Measurements from ENCODE around the gene TTC33.
"Not testable (repeated sequence)": the region's sequence is repeated elsewhere in the genome, so short reads cannot be mapped to it uniquely, and the experiment has no call there.

TTC33 gene

DNA sequence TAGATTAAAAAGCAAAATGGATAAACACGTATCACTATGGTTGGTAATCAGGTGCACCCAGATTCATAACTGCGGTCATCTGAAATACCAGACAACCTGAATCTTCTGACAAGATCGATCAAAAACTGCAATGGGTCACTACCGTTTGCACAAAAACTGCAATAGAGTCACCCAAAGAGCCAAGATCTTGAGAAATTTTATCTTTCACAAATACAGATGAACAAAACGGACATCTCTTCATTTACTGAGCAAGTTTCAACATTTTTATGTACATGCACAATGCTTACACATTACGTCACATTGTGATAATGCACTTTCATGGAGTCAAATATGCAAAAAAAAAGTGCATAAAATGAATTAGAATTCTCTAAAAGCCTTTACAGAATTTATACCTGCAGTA is 23.8 kb upstream of the TTC33 start:
- DNase-seq = no peak

GRCh38 chr5:40778133-40778532 is 22.4 kb upstream of the TTC33 start:
- DNase-seq = no peak

- no peak for DNase-seq
Observed at GRCh38 chr5:40776658-40776977, 20.9 kb upstream of the TTC33 start.

DNA sequence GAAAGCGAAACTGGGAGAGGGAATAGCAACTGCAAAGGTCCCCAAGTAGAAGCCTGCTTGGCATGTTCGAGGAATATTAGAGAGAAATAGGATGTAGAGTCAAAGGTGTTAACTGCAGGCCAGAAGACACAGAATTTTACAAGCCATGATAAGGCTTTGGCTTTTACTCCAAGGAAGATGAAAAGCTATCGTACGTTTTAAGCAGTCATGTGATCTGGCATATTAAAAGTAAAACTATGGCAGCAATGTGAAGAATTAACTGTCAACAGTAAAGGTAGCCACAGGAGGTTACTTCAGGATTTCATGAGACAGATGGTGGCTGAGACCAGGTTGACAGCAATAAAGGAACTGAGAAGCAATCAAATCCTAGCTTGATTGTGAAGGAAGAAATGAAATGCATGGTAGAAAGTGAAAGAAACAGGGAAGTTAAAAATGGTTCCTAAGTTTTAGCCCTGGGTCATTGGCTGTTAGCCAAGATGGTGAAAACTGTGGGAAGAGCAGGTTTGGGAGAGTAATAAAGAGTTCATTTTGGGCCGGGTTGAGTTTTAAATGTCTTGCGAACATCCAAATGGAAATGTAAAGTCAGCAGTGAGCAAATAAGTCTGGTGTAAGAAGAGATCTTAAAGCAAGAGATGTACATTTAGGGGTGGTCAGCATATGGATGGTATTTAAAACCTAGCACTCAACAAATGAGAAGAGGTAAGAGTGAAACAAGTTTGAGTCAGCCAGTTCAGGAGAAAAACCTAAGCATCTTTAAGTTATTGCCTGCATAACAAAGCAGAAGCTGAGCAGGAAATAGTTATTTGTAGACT is 20.3 kb upstream of the TTC33 start:
- no peak for DNase-seq

GRCh38 chr5:40775085-40775845 is 19.5 kb upstream of the TTC33 start:
- no peak for DNase-seq

DNA sequence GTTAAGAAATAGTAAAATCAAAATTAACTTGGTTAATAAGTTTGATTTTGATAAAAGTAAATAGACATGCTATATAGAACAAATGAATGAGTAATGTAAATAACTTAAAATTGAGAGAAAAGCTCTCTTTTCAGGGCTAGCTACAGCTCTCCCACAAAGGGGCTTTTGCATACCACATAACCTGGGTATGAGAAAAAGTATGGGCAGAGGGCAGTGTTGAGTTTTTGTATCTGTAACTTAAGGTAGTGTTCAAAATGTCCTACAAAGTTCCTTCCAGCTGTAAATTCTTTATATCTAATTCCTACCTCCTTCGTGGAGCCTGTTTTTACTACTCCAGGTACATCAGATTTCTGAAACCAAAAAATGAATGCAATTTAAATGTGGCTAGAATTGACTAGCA is 18.9 kb upstream of the TTC33 start:
- no peak for DNase-seq

- no peak for DNase-seq
Observed at GRCh38 chr5:40770764-40771163, 15.0 kb upstream of the TTC33 start.

- DNase-seq = no peak
Observed at GRCh38 chr5:40762705-40763104, 6.9 kb upstream of the TTC33 start.

GRCh38 chr5:40757400-40757799 is 1.6 kb upstream of the TTC33 start:
- DNase-seq = no peak

- DNase-seq = peak; percentile 84
Observed at GRCh38 chr5:40755093-40755406, 711 bp downstream of the TTC33 start.

DNA sequence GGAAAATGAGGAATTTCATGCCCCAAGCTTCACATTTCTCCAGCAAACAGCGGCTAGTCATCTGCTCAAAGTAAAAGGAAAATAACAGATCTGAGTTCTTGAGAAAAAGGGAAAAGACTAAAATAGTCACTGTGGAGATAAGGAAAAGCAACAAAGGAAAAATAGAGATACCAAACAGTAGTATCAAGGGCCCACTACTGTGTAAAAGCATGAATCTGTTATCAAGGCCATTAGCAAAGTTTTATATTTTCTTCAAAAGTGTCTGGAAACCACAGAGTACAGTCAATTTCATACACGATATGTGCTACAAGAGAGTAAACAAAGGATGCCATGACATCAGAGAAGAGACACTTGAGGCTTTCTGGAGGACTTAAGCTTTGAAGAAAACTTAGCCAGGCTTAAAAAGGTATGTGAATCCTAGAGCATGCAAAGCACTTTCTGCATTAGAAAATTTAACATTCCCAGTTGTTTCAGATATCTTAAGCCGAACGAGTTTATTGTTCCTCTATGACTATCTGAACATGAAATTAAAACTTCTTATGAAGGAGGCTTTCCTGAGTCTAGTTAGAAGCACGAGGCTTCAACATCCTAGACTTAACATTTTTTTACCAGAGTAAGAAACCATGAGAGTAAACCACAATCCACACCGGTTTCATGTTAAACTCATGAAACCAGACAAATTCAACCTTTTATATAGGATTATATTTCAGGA is 1.2 kb downstream of the TTC33 start:
- DNase-seq = peak; percentile 59

DNA sequence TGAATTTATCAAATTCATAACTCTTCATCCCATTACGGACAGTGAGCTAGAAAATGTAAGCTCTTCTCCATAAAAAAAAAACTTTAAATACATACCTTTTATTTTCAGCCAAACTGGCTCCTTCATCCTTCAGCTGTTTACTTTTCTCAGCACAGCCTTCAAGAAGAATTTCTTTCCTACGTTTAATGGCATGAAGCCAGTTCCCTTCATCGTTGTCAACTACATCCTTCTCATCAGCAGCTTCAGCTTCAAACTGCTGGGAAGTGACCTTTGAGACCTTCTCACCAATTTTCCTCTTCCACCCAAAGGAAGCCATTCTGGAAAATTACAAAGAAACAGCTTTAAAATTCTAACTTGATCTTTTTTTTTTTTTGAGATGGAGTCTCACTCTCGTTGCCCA is 9.1 kb downstream of the TTC33 start:
- DNase-seq = no peak

- no peak for DNase-seq
Observed at GRCh38 chr5:40743771-40744170, 12.0 kb downstream of the TTC33 start.

DNA sequence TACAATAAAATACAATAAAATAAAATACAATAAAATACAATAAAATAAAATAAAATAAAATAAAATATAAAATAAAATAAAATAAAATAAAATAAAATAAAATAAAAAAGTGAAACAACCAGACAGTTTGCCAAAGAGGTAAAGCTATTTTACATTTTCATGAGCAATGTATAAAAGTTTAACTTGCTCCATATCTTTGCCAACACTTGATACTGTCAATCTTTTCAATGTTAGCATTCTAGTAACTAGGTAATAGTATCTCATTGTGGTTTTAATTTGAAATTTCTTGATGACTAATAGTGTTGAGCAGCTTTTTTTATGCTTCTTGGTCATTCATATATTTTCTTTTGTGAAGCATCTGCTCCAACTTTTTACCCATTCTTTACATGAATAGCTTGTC is 17.3 kb downstream of the TTC33 start:
- DNase-seq = no peak

DNA sequence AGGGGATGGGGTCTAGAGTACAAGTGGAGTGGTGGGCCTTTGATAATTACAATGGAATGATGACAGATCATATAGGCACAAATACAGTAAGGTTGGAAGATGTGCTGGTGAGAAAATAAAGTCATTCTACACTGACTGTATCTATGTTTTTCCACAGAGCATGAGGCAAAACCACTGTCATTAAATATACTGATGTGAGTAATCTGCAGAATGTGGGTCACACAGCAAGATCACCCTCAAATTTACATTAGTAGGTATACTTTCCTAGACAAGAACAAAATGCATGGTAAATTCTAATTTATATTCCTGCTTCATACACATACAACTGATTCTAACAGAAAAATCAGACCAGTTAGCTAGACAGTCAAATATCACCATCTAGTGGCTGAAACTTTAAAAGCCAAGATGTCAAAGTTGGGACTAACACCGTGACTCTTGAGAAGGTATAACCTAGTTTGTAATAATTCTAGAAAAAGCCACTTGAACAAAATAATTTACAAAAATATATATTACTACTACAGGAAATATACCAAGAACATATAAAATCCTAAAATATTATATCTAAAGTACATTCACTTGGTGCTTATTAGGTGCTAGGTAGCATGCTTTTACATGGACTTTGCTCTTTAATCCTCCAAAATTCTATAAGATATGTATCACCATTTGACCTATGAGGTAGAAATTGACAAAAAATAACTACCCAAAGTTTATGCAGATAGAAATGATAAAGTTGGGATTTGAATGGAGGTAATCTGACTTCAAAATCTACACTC is 19.5 kb downstream of the TTC33 start:
- DNase-seq = peak; percentile 75

- no peak for DNase-seq
Observed at GRCh38 chr5:40735609-40736008, 20.2 kb downstream of the TTC33 start.

DNA sequence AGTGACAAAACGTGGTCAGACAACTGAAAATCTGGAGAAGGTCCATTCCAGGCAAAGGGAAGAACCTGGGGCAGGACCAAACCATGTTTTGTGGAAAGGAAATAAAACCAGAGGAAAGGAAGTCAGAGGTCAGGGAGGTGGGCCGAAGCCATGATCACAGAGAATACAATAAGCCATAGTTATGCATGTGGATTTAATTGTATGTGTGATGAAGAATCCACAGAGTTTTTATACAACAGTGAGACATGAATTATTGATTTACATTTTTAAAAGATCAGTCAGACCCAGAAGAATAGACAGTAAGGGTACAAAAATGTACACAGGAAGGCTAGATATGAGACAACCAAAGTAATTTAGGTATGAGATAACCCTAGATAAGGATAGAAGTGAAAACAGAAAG is 20.8 kb downstream of the TTC33 start:
- peak; percentile 38 for DNase-seq

DNA sequence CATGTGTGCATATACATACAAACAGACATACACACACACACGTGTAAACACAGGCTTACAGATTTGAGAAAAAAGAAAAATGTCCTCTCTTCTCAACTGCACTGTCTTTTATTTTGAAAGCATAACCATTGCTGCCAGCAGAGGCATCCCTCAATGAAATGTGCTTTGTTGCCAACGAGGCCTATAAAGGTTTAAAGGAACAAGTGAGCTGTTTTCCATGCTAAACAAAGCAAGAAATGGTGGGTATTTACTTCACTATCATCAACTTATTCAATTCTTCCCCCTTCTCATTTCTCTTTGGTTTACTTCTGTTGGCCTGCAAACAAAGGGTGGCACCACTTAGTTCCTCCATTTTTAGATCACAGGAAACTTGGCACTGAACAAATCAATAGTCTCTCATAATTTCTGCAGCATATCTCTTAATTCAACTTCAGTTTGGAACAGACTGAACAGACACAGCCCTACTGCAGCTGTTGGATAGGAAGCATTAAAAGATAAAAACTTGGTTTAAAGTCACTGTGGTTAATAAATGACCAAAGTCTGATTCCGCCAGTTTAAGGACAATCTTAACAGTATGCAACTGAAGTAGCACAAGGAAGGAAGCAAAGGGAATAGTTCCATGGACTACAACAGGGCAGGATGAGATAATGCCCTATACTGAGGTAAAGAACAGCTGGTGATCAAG is 21.7 kb downstream of the TTC33 start:
- no peak for DNase-seq

GRCh38 chr5:40733434-40733833 is 22.3 kb downstream of the TTC33 start:
- DNase-seq = no peak

- not testable (repeated sequence) for DNase-seq
Observed at GRCh38 chr5:40722497-40722911, 33.3 kb downstream of the TTC33 start.

DNA sequence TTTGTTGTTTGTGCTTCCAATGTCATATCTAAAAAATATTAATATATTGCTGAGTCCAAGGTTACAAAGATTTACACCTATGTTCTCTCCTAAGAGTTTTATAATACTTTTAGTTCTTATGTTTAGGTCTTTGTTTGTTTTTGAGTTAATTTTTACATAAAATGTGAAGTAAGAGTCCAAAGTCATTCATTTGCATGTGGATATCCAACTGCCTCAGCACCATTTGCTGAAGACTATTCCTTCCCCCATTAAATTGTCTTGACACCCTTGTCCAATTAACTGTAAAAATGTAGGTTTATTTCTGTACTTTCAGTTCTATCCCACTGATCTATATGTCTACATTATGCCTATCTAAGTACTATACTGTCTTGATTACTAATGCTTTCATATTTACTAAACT is 35.7 kb downstream of the TTC33 start:
- DNase-seq = no peak

DNA sequence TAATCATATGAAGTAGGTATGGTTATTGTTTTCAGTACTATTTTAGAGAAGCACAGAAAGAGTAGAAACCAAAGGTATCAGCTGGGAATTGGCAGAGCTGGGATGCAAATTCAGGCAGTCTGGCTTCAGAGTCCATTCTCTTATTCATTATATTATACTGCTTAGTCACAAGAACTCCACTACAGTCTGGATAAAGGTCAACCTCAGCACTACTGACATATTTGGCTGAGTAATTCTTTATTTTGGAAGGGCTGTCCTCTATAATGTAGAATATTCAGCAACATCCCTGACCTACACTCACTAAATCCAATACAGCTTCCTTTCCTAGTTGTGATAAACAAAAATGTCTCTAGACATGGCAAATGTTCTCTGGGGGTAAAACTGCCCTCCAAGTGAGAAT is 38.5 kb downstream of the TTC33 start:
- no peak for DNase-seq

GRCh38 chr5:40716590-40716989 is 39.2 kb downstream of the TTC33 start:
- no peak for DNase-seq

All from activated CD4-positive, alpha-beta T cell treated with anti-CD3 and anti-CD28 coated beads, Interleukin-10, Interleukin-2, amounts not matched to agents 100 ng/mL and 50 ng/mL, durations not matched to agents 16 hours and 8 hours (primary cell).